Measurements from ENCODE around the gene IVNS1ABP.

Gene IVNS1ABP

GRCh38 chr1:185250063-185250462 is 67.0 kb downstream of the IVNS1ABP start:
- H3K4me3 ChIP-seq (ENCODE audit: control insufficient read depth, low read depth, low read length), result no peak overlapping the region
- no peak for DNase-seq (ENCODE audit: low read depth)
- TF ChIP-seq, protein P1, sequence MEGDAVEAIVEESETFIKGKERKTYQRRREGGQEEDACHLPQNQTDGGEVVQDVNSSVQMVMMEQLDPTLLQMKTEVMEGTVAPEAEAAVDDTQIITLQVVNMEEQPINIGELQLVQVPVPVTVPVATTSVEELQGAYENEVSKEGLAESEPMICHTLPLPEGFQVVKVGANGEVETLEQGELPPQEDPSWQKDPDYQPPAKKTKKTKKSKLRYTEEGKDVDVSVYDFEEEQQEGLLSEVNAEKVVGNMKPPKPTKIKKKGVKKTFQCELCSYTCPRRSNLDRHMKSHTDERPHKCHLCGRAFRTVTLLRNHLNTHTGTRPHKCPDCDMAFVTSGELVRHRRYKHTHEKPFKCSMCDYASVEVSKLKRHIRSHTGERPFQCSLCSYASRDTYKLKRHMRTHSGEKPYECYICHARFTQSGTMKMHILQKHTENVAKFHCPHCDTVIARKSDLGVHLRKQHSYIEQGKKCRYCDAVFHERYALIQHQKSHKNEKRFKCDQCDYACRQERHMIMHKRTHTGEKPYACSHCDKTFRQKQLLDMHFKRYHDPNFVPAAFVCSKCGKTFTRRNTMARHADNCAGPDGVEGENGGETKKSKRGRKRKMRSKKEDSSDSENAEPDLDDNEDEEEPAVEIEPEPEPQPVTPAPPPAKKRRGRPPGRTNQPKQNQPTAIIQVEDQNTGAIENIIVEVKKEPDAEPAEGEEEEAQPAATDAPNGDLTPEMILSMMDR (IDR thresholded peaks at IDR 0.05; ENCODE audit: control insufficient read depth, insufficient read depth, low read depth, low read length, missing control alignments), result no peak

DNA sequence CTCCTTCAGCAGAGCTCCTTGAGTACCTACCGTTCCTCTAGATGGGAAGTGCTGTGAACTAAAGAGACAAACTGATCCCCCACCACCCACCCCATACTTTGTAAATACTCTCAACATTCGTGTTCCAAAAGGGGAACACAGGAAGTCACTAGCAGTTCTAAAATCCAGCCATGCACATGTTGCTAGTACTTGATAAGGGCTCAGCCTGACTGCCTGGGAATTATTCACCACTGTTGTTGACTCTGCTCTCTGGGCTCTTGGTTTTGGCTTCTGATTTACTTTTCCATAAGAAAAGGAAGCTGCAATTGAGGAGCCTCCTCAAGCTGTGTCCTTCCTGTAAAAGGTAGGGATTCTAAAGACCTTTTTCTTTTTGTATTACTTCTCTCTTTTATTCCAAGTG is 67.5 kb downstream of the IVNS1ABP start:
- TF ChIP-seq, protein P1 (IDR thresholded peaks at IDR 0.05; ENCODE audit: control insufficient read depth, insufficient read depth, low read depth, low read length, missing control alignments), result no peak
- no peak for DNase-seq (ENCODE audit: low read depth)
- H3K4me3 ChIP-seq (ENCODE audit: control insufficient read depth, low read depth, low read length), result no peak overlapping the region

Data from AG09309 (cell line).